IgD-negative memory B cell (primary cell): Measurements from ENCODE around the gene PCDHB7. TPM values are rescaled to one million over a fixed set of nuclear protein-coding genes. Genes with fewer than 3 reads are reported as not detected.
"Not testable (repeated sequence)": the region's sequence is repeated elsewhere in the genome, so short reads cannot be mapped to it uniquely, and the experiment has no call there.

ENCODE experiments used
- H3K27ac Mint-ChIP-seq, 3 donors: one replicate each; pipeline ENCODE4 v1.8.0; 2020 to 2022; ENCODE audit warnings: mild to moderate bottlenecking in 3 of 3, mixed read lengths in 3 of 3, moderate library complexity in 1 of 3
- H3K27me3 Mint-ChIP-seq: one replicate; pipeline ENCODE4 v1.8.0; 2021; ENCODE audit warnings: mixed read lengths
- H3K36me3 Mint-ChIP-seq: one replicate; pipeline ENCODE4 v1.8.0; 2020; ENCODE audit warnings: mild to moderate bottlenecking, mixed read lengths
- H3K4me1 Mint-ChIP-seq, 3 donors: one replicate each; pipeline ENCODE4 v1.8.0; 2020 to 2022; ENCODE audit warnings: mixed read lengths in 3 of 3, mild to moderate bottlenecking in 1 of 3
- H3K4me3 Mint-ChIP-seq, 4 donors: one replicate each; pipeline ENCODE4 v1.8.0; 2020 to 2022; ENCODE audit warnings: mild to moderate bottlenecking in 4 of 4, mixed read lengths in 4 of 4, moderate library complexity in 3 of 4
- H3K9me3 Mint-ChIP-seq, 3 donors: one replicate each; pipeline ENCODE4 v1.8.0; 2020 to 2021; ENCODE audit warnings: mixed read lengths in 3 of 3, mild to moderate bottlenecking in 1 of 3
- polyA plus RNA-seq: library from polyadenylated mRNA; unstranded; fragments of 300-500 nt; fragmentation: Illumina TruSeq; gene quantifications from one replicate; pipeline ENCODE4 v1.2.3, GENCODE V29; 2021

Gene PCDHB7
- polyA plus RNA-seq, 1 donor from 2014 or later: not detected

- not testable (repeated sequence) for H3K27me3 Mint-ChIP-seq, H3K36me3 Mint-ChIP-seq
- H3K9me3 Mint-ChIP-seq: peaks cover 4 to 15% (median 10%) of the 10 kb centered on the region in 3 donors
Observed at GRCh38 chr5:141157901-141158300, 14.5 kb upstream of the PCDHB7 start.

GRCh38 chr5:141174291-141175104, 2.1 kb downstream of the PCDHB7 start:
- H3K27me3 Mint-ChIP-seq, H3K36me3 Mint-ChIP-seq, H3K9me3 Mint-ChIP-seq, H3K4me3 Mint-ChIP-seq, H3K27ac Mint-ChIP-seq, H3K4me1 Mint-ChIP-seq: not testable (repeated sequence)

More at GRCh38 chr5:141157901-141158300, 14.5 kb upstream of the PCDHB7 start:
- H3K4me1 Mint-ChIP-seq, H3K27ac Mint-ChIP-seq, H3K4me3 Mint-ChIP-seq: not testable (repeated sequence)

- Mint-ChIP-seq H3K4me1 (peaks cover 0 to 2% (median 0%) of the 10 kb centered on the region in 3 donors), H3K27me3 (peaks cover 8% of the 10 kb centered on the region), H3K27ac (no peak overlapping the region), H3K4me3 (no peak overlapping the region), H3K36me3 (no peaks in the 10 kb centered on the region), H3K9me3 (peaks cover 0 to 4% (median 2%) of the 10 kb centered on the region in 3 donors)
Observed at GRCh38 chr5:141175933-141176332, 3.5 kb downstream of the PCDHB7 start.

GRCh38 chr5:141177577-141178191, 5.2 kb downstream of the PCDHB7 start, which contains the start of gene PCDHB8:
PCDHB8 (plus strand) TSS chr5:141177790; CDS start chr5:141178035, 245 bp downstream.
- not testable (repeated sequence) for H3K9me3 Mint-ChIP-seq, H3K4me3 Mint-ChIP-seq, H3K36me3 Mint-ChIP-seq, H3K27ac Mint-ChIP-seq, H3K4me1 Mint-ChIP-seq
- H3K27me3 Mint-ChIP-seq: peaks cover 17% of the 10 kb centered on the region

- H3K36me3 Mint-ChIP-seq, H3K27ac Mint-ChIP-seq, H3K4me1 Mint-ChIP-seq, H3K4me3 Mint-ChIP-seq: not testable (repeated sequence)
- Mint-ChIP-seq H3K9me3 (peaks cover 1 to 14% (median 12%) of the 10 kb centered on the region in 3 donors), H3K27me3 (peaks cover 17% of the 10 kb centered on the region)
Observed at GRCh38 chr5:141179371-141179770, 6.9 kb downstream of the PCDHB7 start.

- not testable (repeated sequence) for H3K36me3 Mint-ChIP-seq, H3K4me1 Mint-ChIP-seq, H3K4me3 Mint-ChIP-seq, H3K27ac Mint-ChIP-seq
- Mint-ChIP-seq H3K9me3 (peaks cover 3 to 14% (median 12%) of the 10 kb centered on the region in 3 donors), H3K27me3 (peaks cover 20% of the 10 kb centered on the region)
Observed at GRCh38 chr5:141179876-141180275, 7.4 kb downstream of the PCDHB7 start.

- H3K27me3 Mint-ChIP-seq: peaks cover 17% of the 10 kb centered on the region
- H3K4me1 Mint-ChIP-seq: no peaks in the 10 kb centered on the region
- no peaks in the 10 kb centered on the region for H3K36me3 Mint-ChIP-seq
- H3K9me3 Mint-ChIP-seq: peaks cover 5 to 14% (median 12%) of the 10 kb centered on the region in 3 donors
- no peak overlapping the region for H3K27ac Mint-ChIP-seq
- H3K4me3 Mint-ChIP-seq: no peak overlapping the region
Observed at GRCh38 chr5:141180313-141180712, 7.9 kb downstream of the PCDHB7 start.

GRCh38 chr5:141182248-141182647, 9.8 kb downstream of the PCDHB7 start, which contains the start of gene PCDHB16:
PCDHB16 (plus strand) TSS chr5:141182387; CDS start chr5:141182560, 173 bp downstream.
- Mint-ChIP-seq H3K4me1 (peaks cover 0 to 4% (median 3%) of the 10 kb centered on the region in 3 donors), H3K27ac (peak within 1 kb of the TSS in 2 of 3 donors; percentile 39), H3K27me3 (peaks cover 21% of the 10 kb centered on the region), H3K36me3 (no peaks in the 10 kb centered on the region), H3K9me3 (peaks cover 9 to 15% (median 14%) of the 10 kb centered on the region in 3 donors), H3K4me3 (no peak within 1 kb of the TSS)

GRCh38 chr5:141184117-141184855, 11.8 kb downstream of the PCDHB7 start:
- not testable (repeated sequence) for H3K27ac Mint-ChIP-seq, H3K4me1 Mint-ChIP-seq, H3K36me3 Mint-ChIP-seq
- H3K27me3 Mint-ChIP-seq: peaks cover 27% of the 10 kb centered on the region
- peaks cover 11 to 18% (median 17%) of the 10 kb centered on the region in 3 donors for H3K9me3 Mint-ChIP-seq
- peak overlapping the region in 1 of 4 donors; percentile 22 for H3K4me3 Mint-ChIP-seq

GRCh38 chr5:141186897-141187512, 14.6 kb downstream of the PCDHB7 start, which contains the start of gene PCDHB9:
PCDHB9 (plus strand) TSS chr5:141187161; CDS start chr5:141187319, 158 bp downstream.
- Mint-ChIP-seq H3K36me3 (no peaks in the 10 kb centered on the region), H3K27ac (no peak within 1 kb of the TSS), H3K9me3 (peaks cover 19 to 26% (median 19%) of the 10 kb centered on the region in 3 donors)

GRCh38 chr5:141188682-141189081, 16.2 kb downstream of the PCDHB7 start:
- H3K36me3 Mint-ChIP-seq, H3K4me3 Mint-ChIP-seq, H3K27ac Mint-ChIP-seq, H3K4me1 Mint-ChIP-seq: not testable (repeated sequence)
- peaks cover 22% of the 10 kb centered on the region for H3K27me3 Mint-ChIP-seq
- H3K9me3 Mint-ChIP-seq: peaks cover 9 to 20% (median 20%) of the 10 kb centered on the region in 3 donors

More at GRCh38 chr5:141186897-141187512, 14.6 kb downstream of the PCDHB7 start, which contains the start of gene PCDHB9:
- Mint-ChIP-seq H3K4me1 (peaks cover 0 to 4% (median 3%) of the 10 kb centered on the region in 3 donors), H3K4me3 (peak within 1 kb of the TSS; percentile 30 to 75 (median 52)), H3K27me3 (peaks cover 25% of the 10 kb centered on the region)

- H3K27me3 Mint-ChIP-seq: peaks cover 22% of the 10 kb centered on the region
- not testable (repeated sequence) for H3K27ac Mint-ChIP-seq, H3K4me3 Mint-ChIP-seq, H3K4me1 Mint-ChIP-seq, H3K36me3 Mint-ChIP-seq
- H3K9me3 Mint-ChIP-seq: peaks cover 9 to 20% (median 20%) of the 10 kb centered on the region in 3 donors
Observed at GRCh38 chr5:141189131-141189530, 16.7 kb downstream of the PCDHB7 start.

- Mint-ChIP-seq H3K4me1 (peaks cover 0 to under 1% (median 0%) of the 10 kb centered on the region in 3 donors), H3K4me3 (peak within 1 kb of the TSS in 2 of 4 donors; percentile 54 to 65), H3K27me3 (peaks cover 13% of the 10 kb centered on the region), H3K9me3 (peaks cover 6 to 33% (median 14%) of the 10 kb centered on the region in 3 donors), H3K36me3 (no peaks in the 10 kb centered on the region), H3K27ac (no peak within 1 kb of the TSS)
Observed at GRCh38 chr5:141192110-141192725, 19.8 kb downstream of the PCDHB7 start, which contains the start of gene PCDHB10. PCDHB10 (plus strand) TSS chr5:141192353; CDS start chr5:141192553, 200 bp downstream.

- H3K4me1 Mint-ChIP-seq, H3K36me3 Mint-ChIP-seq, H3K27me3 Mint-ChIP-seq, H3K27ac Mint-ChIP-seq, H3K4me3 Mint-ChIP-seq: not testable (repeated sequence)
- H3K9me3 Mint-ChIP-seq: peaks cover 5 to 38% (median 20%) of the 10 kb centered on the region in 3 donors
Observed at GRCh38 chr5:141194332-141194731, 21.9 kb downstream of the PCDHB7 start.
